GM08714 (cell line): ENCODE results near the gene PDCD2.

Experiments
- H3K4me3 ChIP-seq: fragments of 200-500 bp; sonication (Bioruptor generic); 2 replicates; pipeline ENCODE4 v1.5.1; 2014; ENCODE audit warnings: mild to moderate bottlenecking, low read length, inconsistent platforms
- ZNF274 ChIP-seq: IDR thresholded peaks from 2 replicates; pipeline ENCODE4 v1.6.1; 2012; ENCODE audit warnings: mild to moderate bottlenecking, low read depth, low read length

PDCD2 gene

GRCh38 chr6:170564936-170565530, 19.4 kb downstream of the PDCD2 start:
- TF ChIP-seq ZNF274, result no peak
- H3K4me3 ChIP-seq, result no peak overlapping the region

- H3K4me3 ChIP-seq, result no peak overlapping the region
- no peak for TF ChIP-seq ZNF274
These were observed 22.9 kb downstream of the PDCD2 start for GRCh38 chr6:170561555-170561954.

GRCh38 chr6:170555305-170555704, 29.1 kb downstream of the PDCD2 start:
- no peak for TF ChIP-seq ZNF274
- H3K4me3 ChIP-seq, result peak overlapping the region; percentile 88

GRCh38 chr6:170554796-170555137, 29.7 kb downstream of the PDCD2 start:
- no peak for TF ChIP-seq ZNF274
- H3K4me3 ChIP-seq, result peak overlapping the region; percentile 88

- TF ChIP-seq ZNF274, result no peak
These were observed 30.2 kb downstream of the PDCD2 start, which contains the start of gene TBP for GRCh38 chr6:170554013-170554795. TSS of gene TBP (plus strand) at chr6:170554369. CDS start at chr6:170557030, 2,661 bp downstream.

GRCh38 chr6:170553534-170554012, 30.9 kb downstream of the PDCD2 start:
- TF ChIP-seq ZNF274, result no peak
- peak overlapping the region; percentile 99 for H3K4me3 ChIP-seq

More at GRCh38 chr6:170554013-170554795, 30.2 kb downstream of the PDCD2 start, which contains the start of gene TBP:
- peak within 1 kb of the TSS; percentile 99 for H3K4me3 ChIP-seq

GRCh38 chr6:170552765-170553533, 31.5 kb downstream of the PDCD2 start, which contains the start of gene PSMB1:
TSS of gene PSMB1 (minus strand) at chr6:170553307. CDS start at chr6:170553242, 65 bp downstream.
- no peak for TF ChIP-seq ZNF274
- H3K4me3 ChIP-seq, result peak within 1 kb of the TSS; percentile 99

GRCh38 chr6:170545405-170545804, 39.0 kb downstream of the PDCD2 start:
- no peak for TF ChIP-seq ZNF274
- H3K4me3 ChIP-seq, result no peak overlapping the region

- H3K4me3 ChIP-seq, result no peak overlapping the region
- no peak for TF ChIP-seq ZNF274
These were observed 42.3 kb downstream of the PDCD2 start for GRCh38 chr6:170542031-170542719.

- H3K4me3 ChIP-seq, result no peak overlapping the region
- TF ChIP-seq ZNF274, result no peak
These were observed 47.1 kb downstream of the PDCD2 start for GRCh38 chr6:170537329-170537728.

GRCh38 chr6:170536671-170537070, 47.8 kb downstream of the PDCD2 start:
- no peak for TF ChIP-seq ZNF274
- H3K4me3 ChIP-seq, result no peak overlapping the region

GRCh38 chr6:170535004-170535403, 49.4 kb downstream of the PDCD2 start:
- H3K4me3 ChIP-seq, result no peak overlapping the region
- no peak for TF ChIP-seq ZNF274

- no peak for TF ChIP-seq ZNF274
- no peak overlapping the region for H3K4me3 ChIP-seq
These were observed 50.6 kb downstream of the PDCD2 start for GRCh38 chr6:170533792-170534191.
